MCF 10A (cell line): ENCODE results near the gene TMSB10. TPM values are rescaled to one million over a fixed set of nuclear protein-coding genes. Genes with fewer than 3 reads are reported as not detected.

Experiments used
- BruUV-seq: library from RNA; stranded (reverse); fragments of 400-500 nt; replicated peaks from 2 replicates; lab custom pipeline; 2021; lab: Mats Ljungman, UMichigan
- CTCF ChIA-PET: fragments of 300-600 bp; sonication (Branson Sonifier 250); formaldehyde crosslinking; extraction: SDS; loops from one replicate; lab custom pipeline; 2021; ENCODE audit warnings: antibody characterized with exemption, inconsistent platforms; lab: Yijun Ruan, JAX
- POLR2A ChIA-PET: fragments of 300-600, 350-650 bp; sonication (Branson Sonifier 250); formaldehyde crosslinking; extraction: SDS; loops from one replicate; lab custom pipeline; 2020; ENCODE audit warnings: antibody characterized with exemption, inconsistent platforms; lab: Yijun Ruan, JAX
- DNase-seq: peaks from one replicate; pipeline ENCODE4 v3.0.0-alpha.2; 2018; ENCODE audit not compliant: unreplicated experiment
- H3K27ac Mint-ChIP-seq: one replicate; pipeline ENCODE4 v1.8.0; 2022; ENCODE audit warnings: mild to moderate bottlenecking, low read depth, mixed read lengths; ENCODE audit not compliant: unreplicated experiment
- H3K27me3 Mint-ChIP-seq: one replicate; pipeline ENCODE4 v1.8.0; 2022; ENCODE audit warnings: mixed read lengths; ENCODE audit not compliant: insufficient read depth, unreplicated experiment
- H3K36me3 Mint-ChIP-seq: one replicate; pipeline ENCODE4 v1.8.0; 2022; ENCODE audit warnings: mild to moderate bottlenecking, moderate library complexity, mixed read lengths; ENCODE audit not compliant: insufficient read depth, unreplicated experiment
- H3K4me1 Mint-ChIP-seq: one replicate; pipeline ENCODE4 v1.8.0; 2022; ENCODE audit warnings: mixed read lengths; ENCODE audit not compliant: insufficient read depth, unreplicated experiment
- H3K4me3 Mint-ChIP-seq: one replicate; pipeline ENCODE4 v1.8.0; 2022; ENCODE audit warnings: mild to moderate bottlenecking, moderate library complexity, mixed read lengths; ENCODE audit not compliant: unreplicated experiment
- H3K9me3 Mint-ChIP-seq: one replicate; pipeline ENCODE4 v1.8.0; 2022; ENCODE audit warnings: mixed read lengths; ENCODE audit not compliant: unreplicated experiment
- intact Hi-C: fragments of 100-400 bp; cut with micrococcal nuclease; formaldehyde crosslinking; loops from 2 replicates; pipeline ENCODE4 v1.14.1; 2022
- total RNA-seq: library from RNA; stranded (reverse); gene quantifications from 2 replicates; pipeline ENCODE4 v1.2.3, GENCODE V29; 2022
- TF ChIP-seq, protein P1 (sequence below): fragments of 200-600 bp; IDR thresholded peaks from one replicate; pipeline ENCODE4 v1.8.0; 2022; ENCODE audit warnings: antibody characterized with exemption, mild to moderate bottlenecking; ENCODE audit not compliant: unreplicated experiment

Gene TMSB10
- total RNA-seq, 1 experiment from 2014 or later: 3,349 TPM

DNA sequence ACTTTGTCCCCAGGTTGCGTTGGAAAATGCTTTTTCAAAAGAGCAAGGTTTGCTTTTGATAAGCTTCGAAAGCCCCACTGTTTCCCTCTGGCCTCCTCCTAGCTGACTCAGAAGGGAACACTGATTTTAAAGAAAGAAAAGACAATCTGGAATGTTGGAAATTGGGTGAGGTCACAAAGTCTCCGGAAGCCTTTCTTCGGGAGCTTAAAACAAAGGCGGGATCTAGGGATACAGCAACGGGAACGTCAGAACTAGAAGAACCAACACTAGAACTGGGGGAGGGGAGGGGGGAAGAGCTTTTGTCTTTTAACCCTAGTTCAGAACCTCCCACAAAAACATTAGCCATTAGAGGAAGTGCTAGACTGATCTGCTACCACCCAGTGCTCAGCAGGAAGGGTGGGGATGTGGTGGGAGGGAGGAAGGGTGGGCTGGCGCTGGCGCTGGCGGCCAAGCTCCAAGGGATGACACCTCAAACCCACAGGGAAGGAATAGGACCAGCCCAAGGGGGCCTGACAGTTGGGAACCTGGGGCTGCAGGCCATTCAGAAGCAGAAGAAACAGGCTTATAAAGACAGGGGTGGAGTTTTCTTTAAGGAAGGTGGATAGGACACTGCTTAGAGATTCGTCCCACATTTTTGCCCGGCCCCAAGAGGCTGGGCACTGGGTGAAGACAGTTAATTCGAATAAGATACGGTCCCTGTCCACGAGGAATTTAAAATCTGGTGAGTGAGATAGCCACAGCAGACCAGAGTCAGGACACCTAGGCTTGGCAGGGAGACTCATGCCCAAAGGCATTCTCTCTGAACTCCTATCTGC, 1.7 kb downstream of the TMSB10 start:
- CTCF ChIA-PET: interaction anchor here (0.7 to 3.6 kb wide), 9 partner anchors 11 to 1330 kb away, joined by 3 to 39 read pairs (median 4); partner anchors contain the start of gene TRABD2A
- Mint-ChIP-seq H3K9me3 (peaks cover 16% of the 10 kb centered on the region), H3K4me3 (peak overlapping the region; percentile 85), H3K36me3 (peaks cover 35% of the 10 kb centered on the region), H3K27ac (peak overlapping the region; percentile 83), H3K27me3 (no peaks in the 10 kb centered on the region), H3K4me1 (peaks cover 29% of the 10 kb centered on the region)
- DNase-seq: peak; percentile 98
- intact Hi-C loops: loop anchor here (1.0 kb wide), 3 partner anchors 13 to 25 kb away; no protein-coding TSS in a partner anchor
- no TSS peak for BruUV-seq
- POLR2A ChIA-PET: interaction anchor here (0.6 to 7.1 kb wide), 20 partner anchors 9 to 506 kb away, joined by 3 to 189 read pairs (median 10); partner anchors contain the start of genes KCMF1, SUCLG1 and TRABD2A
- TF ChIP-seq, protein P1, sequence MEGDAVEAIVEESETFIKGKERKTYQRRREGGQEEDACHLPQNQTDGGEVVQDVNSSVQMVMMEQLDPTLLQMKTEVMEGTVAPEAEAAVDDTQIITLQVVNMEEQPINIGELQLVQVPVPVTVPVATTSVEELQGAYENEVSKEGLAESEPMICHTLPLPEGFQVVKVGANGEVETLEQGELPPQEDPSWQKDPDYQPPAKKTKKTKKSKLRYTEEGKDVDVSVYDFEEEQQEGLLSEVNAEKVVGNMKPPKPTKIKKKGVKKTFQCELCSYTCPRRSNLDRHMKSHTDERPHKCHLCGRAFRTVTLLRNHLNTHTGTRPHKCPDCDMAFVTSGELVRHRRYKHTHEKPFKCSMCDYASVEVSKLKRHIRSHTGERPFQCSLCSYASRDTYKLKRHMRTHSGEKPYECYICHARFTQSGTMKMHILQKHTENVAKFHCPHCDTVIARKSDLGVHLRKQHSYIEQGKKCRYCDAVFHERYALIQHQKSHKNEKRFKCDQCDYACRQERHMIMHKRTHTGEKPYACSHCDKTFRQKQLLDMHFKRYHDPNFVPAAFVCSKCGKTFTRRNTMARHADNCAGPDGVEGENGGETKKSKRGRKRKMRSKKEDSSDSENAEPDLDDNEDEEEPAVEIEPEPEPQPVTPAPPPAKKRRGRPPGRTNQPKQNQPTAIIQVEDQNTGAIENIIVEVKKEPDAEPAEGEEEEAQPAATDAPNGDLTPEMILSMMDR: no peak

DNA sequence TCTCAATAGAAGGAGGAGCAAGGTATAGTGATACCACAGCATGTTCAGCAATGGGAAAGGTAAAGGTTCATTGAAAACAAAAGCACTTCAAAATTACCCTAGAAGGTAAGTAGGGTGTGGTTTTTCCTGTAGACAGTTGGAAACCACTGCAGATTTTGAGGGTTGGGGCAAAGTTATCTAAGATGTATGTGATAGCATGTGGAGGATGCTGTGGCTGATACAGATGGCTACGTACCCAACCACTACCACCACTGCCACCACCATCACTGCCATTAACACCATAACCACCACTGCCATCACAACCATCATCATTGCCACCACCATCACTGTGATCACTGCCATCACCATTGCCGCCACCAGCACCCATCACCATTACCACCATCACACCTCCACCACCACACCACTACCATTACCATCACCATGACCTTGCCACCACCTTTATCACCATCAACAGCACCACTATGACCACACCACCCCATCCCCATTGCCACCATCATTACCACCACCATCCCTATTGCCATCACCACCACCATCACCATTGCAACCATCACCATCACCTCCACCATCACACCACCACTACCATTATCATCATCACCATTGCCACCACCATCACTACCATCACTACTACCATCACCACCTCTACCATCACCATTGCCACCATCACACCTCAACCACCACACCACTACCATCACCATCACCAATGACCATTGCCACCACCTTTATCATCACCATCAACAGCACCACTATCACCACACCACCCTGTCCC, 3.7 kb downstream of the TMSB10 start:
- peak overlapping the region; percentile 83 for H3K27ac Mint-ChIP-seq

DNA sequence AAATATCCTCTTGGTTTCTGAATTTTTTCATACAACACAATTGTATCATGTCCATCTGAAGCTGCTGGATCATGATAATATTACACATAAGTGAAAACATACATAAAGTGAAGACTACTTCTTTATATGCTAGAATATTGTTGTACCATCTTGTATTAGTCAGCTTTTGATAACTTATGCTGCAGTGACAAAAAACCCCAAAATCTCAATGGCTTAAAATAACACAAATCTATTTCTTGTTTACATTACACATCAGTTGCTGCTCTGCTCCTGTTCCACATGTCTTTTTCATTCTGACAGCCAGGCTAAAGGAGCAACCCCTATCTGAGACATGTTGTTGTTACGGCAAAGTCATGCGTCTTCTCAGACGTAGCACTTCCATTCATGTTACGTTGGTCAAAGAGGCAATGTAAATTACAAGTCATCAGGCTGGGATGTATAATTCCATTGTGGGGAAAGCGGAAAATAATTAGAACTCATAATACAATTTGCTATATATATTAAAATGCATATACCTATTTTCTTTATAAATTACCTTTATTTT, 5.8 kb downstream of the TMSB10 start:
- Mint-ChIP-seq H3K9me3 (peaks cover 16% of the 10 kb centered on the region), H3K4me1 (peaks cover 29% of the 10 kb centered on the region), H3K4me3 (no peak overlapping the region), H3K36me3 (peaks cover 19% of the 10 kb centered on the region), H3K27me3 (no peaks in the 10 kb centered on the region), H3K27ac (no peak overlapping the region)
- no peak for DNase-seq
- TF ChIP-seq, protein P1: no peak
- intact Hi-C loops: no loop called here
- BruUV-seq: no TSS peak
- CTCF ChIA-PET: interaction anchor here (4.7 kb wide), 1 partner anchor 15 kb away, joined by 27 read pairs; no protein-coding TSS in a partner anchor
- POLR2A ChIA-PET: interaction anchor here (0.8 kb wide), 1 partner anchor 47 kb away, joined by 3 read pairs; no protein-coding TSS in a partner anchor

More for the DNA sequence above, 3.7 kb downstream of the TMSB10 start:
- CTCF ChIA-PET: interaction anchor here (0.6 to 3.6 kb wide), 4 partner anchors 9 to 595 kb away, joined by 3 to 39 read pairs (median 20); no protein-coding TSS in a partner anchor
- Mint-ChIP-seq H3K4me1 (peaks cover 29% of the 10 kb centered on the region), H3K27me3 (no peaks in the 10 kb centered on the region), H3K36me3 (peaks cover 35% of the 10 kb centered on the region), H3K9me3 (peaks cover 16% of the 10 kb centered on the region), H3K4me3 (peak overlapping the region; percentile 4)
- no peak for DNase-seq
- POLR2A ChIA-PET: interaction anchor here (5.1 to 7.1 kb wide), 3 partner anchors 11 to 20 kb away, joined by 65 to 189 read pairs (median 79); no protein-coding TSS in a partner anchor
- intact Hi-C loops: no loop called here
- no TSS peak for BruUV-seq
- TF ChIP-seq, protein P1: no peak
